HepG2 (cell line): ENCODE measurements around the gene MRPL30. TPM values are rescaled to one million over a fixed set of nuclear protein-coding genes. Genes with fewer than 3 reads are reported as not detected.

Experiments used
- ADNP ChIP-seq: sonication (generic); formaldehyde crosslinking; IDR thresholded peaks from 2 replicates; pipeline ENCODE4 v1.4.0; 2020; ENCODE audit warnings: missing genetic modification reagents
- AKAP8 ChIP-seq: sonication (generic); formaldehyde crosslinking; IDR thresholded peaks from 2 replicates; pipeline ENCODE4 v1.5.1; 2020; ENCODE audit warnings: mild to moderate bottlenecking, missing genetic modification reagents
- ARHGAP35 ChIP-seq: sonication (generic); formaldehyde crosslinking; IDR thresholded peaks from 2 replicates; pipeline ENCODE4 v1.9.0; 2022; ENCODE audit warnings: mild to moderate bottlenecking, inconsistent platforms, moderate library complexity, missing genetic modification reagents, borderline replicate concordance
- ARNTL ChIP-seq: sonication (generic); formaldehyde crosslinking; IDR thresholded peaks from 2 replicates; pipeline ENCODE4 v1.4.0; 2020; ENCODE audit warnings: mild to moderate bottlenecking, missing genetic modification reagents
- ATRX ChIP-seq: sonication (generic); formaldehyde crosslinking; IDR thresholded peaks from 2 replicates; pipeline ENCODE4 v1.4.0; 2020; ENCODE audit warnings: missing genetic modification reagents, borderline replicate concordance
- CBX1 ChIP-seq: IDR thresholded peaks from one replicate; pipeline ENCODE4 v1.6.1; 2016; ENCODE audit warnings: antibody characterized with exemption, low read depth
- FOXO4 ChIP-seq: sonication (generic); formaldehyde crosslinking; conservative IDR thresholded peaks from 2 replicates; pipeline ENCODE4 v1.8.1; 2023; ENCODE audit warnings: missing genetic modification reagents
- IKZF5 ChIP-seq: IDR thresholded peaks from 2 replicates; pipeline ENCODE4 v1.6.1; 2018; ENCODE audit warnings: missing genetic modification reagents, mild to moderate bottlenecking, missing compliant biosample characterization
- JARID2 ChIP-seq: sonication (generic); formaldehyde crosslinking; IDR thresholded peaks from 2 replicates; pipeline ENCODE4 v1.8.1; 2023; ENCODE audit warnings: missing genetic modification reagents, inconsistent platforms; ENCODE audit not compliant: insufficient replicate concordance
- MAFF ChIP-seq: IDR thresholded peaks from 2 replicates; pipeline ENCODE4 v1.6.1; 2011; ENCODE audit warnings: low read depth, low read length, improper control_type of control experiment
- NFE2L2 ChIP-seq: fragments of 150-350 bp; IDR thresholded peaks from 2 replicates; pipeline ENCODE4 v1.6.1; 2014; ENCODE audit warnings: low read length
- NR2F2 ChIP-seq: IDR thresholded peaks from 2 replicates; pipeline ENCODE4 v1.6.1; 2012; ENCODE audit warnings: low read depth, inconsistent platforms, borderline replicate concordance
- RXRB ChIP-seq: IDR thresholded peaks from 2 replicates; pipeline ENCODE4 v1.6.1; 2016; ENCODE audit warnings: borderline replicate concordance, missing genetic modification reagents, missing compliant biosample characterization
- SATB2 ChIP-seq: sonication (generic); formaldehyde crosslinking; IDR thresholded peaks from 2 replicates; pipeline ENCODE4 v1.5.0; 2020; ENCODE audit warnings: missing genetic modification reagents
- SKI ChIP-seq: fragments of 450-650 bp; IDR thresholded peaks from one replicate; pipeline ENCODE4 v1.6.1; 2018; ENCODE audit warnings: mild to moderate bottlenecking; ENCODE audit not compliant: partially characterized antibody
- SMARCE1 ChIP-seq: fragments of 450-650 bp; IDR thresholded peaks from 2 replicates; pipeline ENCODE4 v1.6.1; 2017; ENCODE audit warnings: borderline replicate concordance
- SMC3 ChIP-seq: IDR thresholded peaks from 2 replicates; pipeline ENCODE4 v1.6.1; 2011; ENCODE audit warnings: low read length, improper control_type of control experiment
- SMYD3 ChIP-seq: sonication (generic); formaldehyde crosslinking; IDR thresholded peaks from 2 replicates; pipeline ENCODE4 v1.8.1; 2023; ENCODE audit warnings: mild to moderate bottlenecking, missing genetic modification reagents
- STAT6 ChIP-seq: sonication (generic); formaldehyde crosslinking; IDR thresholded peaks from 2 replicates; pipeline ENCODE4 v1.4.0; 2020; ENCODE audit warnings: missing genetic modification reagents, mild to moderate bottlenecking, borderline replicate concordance
- SUZ12 ChIP-seq: fragments of 150-350 bp; IDR thresholded peaks from 2 replicates; pipeline ENCODE4 v1.6.1; 2014; ENCODE audit warnings: low read depth, low read length
- TMF1 ChIP-seq: sonication (generic); formaldehyde crosslinking; IDR thresholded peaks from 2 replicates; pipeline ENCODE4 v1.8.1; 2022; ENCODE audit warnings: low read depth, missing genetic modification reagents
- ZBTB42 ChIP-seq: sonication (generic); formaldehyde crosslinking; IDR thresholded peaks from 2 replicates; pipeline ENCODE4 v1.5.0; 2020; ENCODE audit warnings: mild to moderate bottlenecking, missing genetic modification reagents
- ZFP1 ChIP-seq: IDR thresholded peaks from 2 replicates; pipeline ENCODE4 v1.6.1; 2016
- ZFX ChIP-seq: sonication (generic); formaldehyde crosslinking; IDR thresholded peaks from 2 replicates; pipeline ENCODE4 v1.4.0; 2020; ENCODE audit warnings: mild to moderate bottlenecking, low read depth, missing genetic modification reagents, moderate library complexity
- ZMYM2 ChIP-seq: sonication (generic); formaldehyde crosslinking; IDR thresholded peaks from 2 replicates; pipeline ENCODE4 v1.8.0; 2022; ENCODE audit warnings: mild to moderate bottlenecking, missing genetic modification reagents
- ZNF296 ChIP-seq: sonication (generic); formaldehyde crosslinking; conservative IDR thresholded peaks from 2 replicates; pipeline ENCODE4 v1.5.0; 2020; ENCODE audit warnings: mild to moderate bottlenecking, missing genetic modification reagents
- ZNF510 ChIP-seq: sonication (generic); formaldehyde crosslinking; IDR thresholded peaks from 2 replicates; pipeline ENCODE4 v1.4.0; 2020; ENCODE audit warnings: low read depth, mild to moderate bottlenecking, missing genetic modification reagents
- polyA plus RNA-seq, 8 experiments: library from polyadenylated mRNA; depleted of rRNA in 3 of 8; stranded (reverse) in 7 of 8; unstranded in 1 of 8; fragments of >200 nt; fragmentation: Illumina TruSeq in 4 of 8; extraction: Trizol in 4 of 8; gene quantifications; 2 replicates each; pipeline versions ENCODE4 v1.2.1 to v1.2.3, GENCODE V29; 2011 to 2016; ENCODE audit warnings: low read depth in 4 of 8, missing spikeins in 1 of 8, mixed read lengths in 1 of 8; ENCODE audit not compliant: insufficient read depth in 1 of 8
- total RNA-seq, 5 experiments: library from RNA; depleted of rRNA; stranded (reverse); fragments of >200 nt; fragmentation: Illumina TruSeq; extraction: Trizol; gene quantifications; 2 replicates each; pipeline ENCODE4 v1.2.3, GENCODE V29; 2016; ENCODE audit warnings: low read depth in 1 of 5

Gene MRPL30
- total and polyA plus RNA-seq, 2 of the 13 experiments (the other 11 are each of a cell fraction or from before 2014, with no cell fraction given) = 30.2 to 75.3 TPM

- TF ChIP-seq FOXO4 (0 out of 2 replicates have a peak, but pooled peaks have one; percentile 7), SATB2 (CRISPR knock-in tag) (peak; percentile 96), ZMYM2 (CRISPR knock-in tag) (peak; percentile 97), STAT6 (0 out of 2 replicates have a peak, but pooled peaks have one; percentile 68), SKI (peak; percentile 46), ATRX (CRISPR knock-in tag) (0 out of 2 replicates have a peak, but pooled peaks have one; percentile 86), ARNTL (CRISPR knock-in tag) (peak; percentile 98), CBX1 (peak; percentile 93), ARHGAP35 (CRISPR knock-in tag) (peak; percentile 75; the same call in 1 of the 2 replicates), SMC3 (peak; percentile 38), SUZ12 (peak; percentile 57), NFE2L2 (no peak), ZBTB42 (CRISPR knock-in tag) (peak; percentile 91), NR2F2 (peak; percentile 58; the same call in 1 of the 2 replicates), RXRB (CRISPR knock-in tag) (peak; percentile 79), SMARCE1 (no peak), JARID2 (no peak), ZNF510 (CRISPR knock-in tag) (peak; percentile 99), ZNF296 (no peak; the same call in 1 of the 2 replicates), TMF1 (CRISPR knock-in tag) (peak; percentile 99), ADNP (CRISPR knock-in tag) (no peak), AKAP8 (CRISPR knock-in tag) (peak; percentile 95; the same call in 1 of the 2 replicates), MAFF (no peak), ZFX (peak; percentile 96), SMYD3 (CRISPR knock-in tag) (peak; percentile 99), IKZF5 (peak; percentile 97), ZFP1 (CRISPR knock-in tag) (peak; percentile 85; the same call in 1 of the 2 replicates)
These were observed 26.1 kb upstream of the MRPL30 start, which contains the start of the genes LIPT1 and TSGA10 (continued) for GRCh38 chr2:99154643-99155536.
